GM12874 (cell line): ENCODE results near the gene RXRG.

ENCODE experiments used
- CTCF ChIP-seq: IDR thresholded peaks from 2 replicates; pipeline ENCODE4 v1.5.1; 2011; ENCODE audit warnings: low read depth, mild to moderate bottlenecking, control low read depth, low read length, moderate library complexity; ENCODE audit not compliant: insufficient read depth

Gene RXRG

GRCh38 chr1:165463978-165464377, 19.1 kb upstream of the RXRG start:
- no peak for TF ChIP-seq CTCF

- no peak for TF ChIP-seq CTCF
These were observed 11.9 kb upstream of the RXRG start for GRCh38 chr1:165456861-165457260.

GRCh38 chr1:165456114-165456513, 11.2 kb upstream of the RXRG start:
- no peak for TF ChIP-seq CTCF

- TF ChIP-seq CTCF: no peak
These were observed 10.2 kb upstream of the RXRG start for GRCh38 chr1:165455111-165455510.

- no peak for TF ChIP-seq CTCF
These were observed 9.2 kb upstream of the RXRG start for GRCh38 chr1:165454091-165454610.

GRCh38 chr1:165452336-165453130, 7.6 kb upstream of the RXRG start:
- TF ChIP-seq CTCF: no peak

- no peak for TF ChIP-seq CTCF
These were observed 6.8 kb upstream of the RXRG start for GRCh38 chr1:165451691-165452090.
